ENCODE results near the gene CXCR3. TPM values are rescaled to one million over a fixed set of nuclear protein-coding genes. Genes with fewer than 3 reads are reported as not detected.
"Not testable (repeated sequence)": the region's sequence is repeated elsewhere in the genome, so short reads cannot be mapped to it uniquely, and the experiment has no call there.

CXCR3 gene
- total RNA-seq, 1 donor, result 4.1 TPM

GRCh38 chrX:71652405-71652804 is 34.1 kb upstream of the CXCR3 start:
- Histone ChIP-seq H3K4me1 (ENCODE audit: insufficient read depth, low read length) (no peaks in the 10 kb centered on the region), H3K4me3 (ENCODE audit: low read length) (no peak overlapping the region), H3K9me3 (ENCODE audit: low read depth, low read length) (no peaks in the 10 kb centered on the region), H3K27me3 (ENCODE audit: insufficient read depth, low read length) (no peaks in the 10 kb centered on the region)

GRCh38 chrX:71650333-71650969 is 32.1 kb upstream of the CXCR3 start:
- no peak overlapping the region for H3K4me3 ChIP-seq (ENCODE audit: low read length)
- no peaks in the 10 kb centered on the region for H3K4me1 ChIP-seq (ENCODE audit: insufficient read depth, low read length)
- H3K9me3 ChIP-seq (ENCODE audit: low read depth, low read length), result no peaks in the 10 kb centered on the region
- H3K27me3 ChIP-seq (ENCODE audit: insufficient read depth, low read length), result no peaks in the 10 kb centered on the region

GRCh38 chrX:71644406-71644805 is 26.1 kb upstream of the CXCR3 start:
- H3K27me3 ChIP-seq (ENCODE audit: insufficient read depth, low read length); H3K9me3 ChIP-seq (ENCODE audit: low read depth, low read length); H3K4me1 ChIP-seq (ENCODE audit: insufficient read depth, low read length); H3K4me3 ChIP-seq (ENCODE audit: low read length): not testable (repeated sequence)

- Histone ChIP-seq H3K4me3 (ENCODE audit: low read length) (no peak overlapping the region), H3K4me1 (ENCODE audit: insufficient read depth, low read length) (peaks cover 12% of the 10 kb centered on the region), H3K27me3 (ENCODE audit: insufficient read depth, low read length) (no peaks in the 10 kb centered on the region), H3K9me3 (ENCODE audit: low read depth, low read length) (no peaks in the 10 kb centered on the region)
Observed at GRCh38 chrX:71640002-71640401, 21.7 kb upstream of the CXCR3 start.

- Histone ChIP-seq H3K9me3 (ENCODE audit: low read depth, low read length) (no peaks in the 10 kb centered on the region), H3K4me1 (ENCODE audit: insufficient read depth, low read length) (peaks cover 12% of the 10 kb centered on the region), H3K4me3 (ENCODE audit: low read length) (no peak overlapping the region), H3K27me3 (ENCODE audit: insufficient read depth, low read length) (no peaks in the 10 kb centered on the region)
Observed at GRCh38 chrX:71638409-71638808, 20.1 kb upstream of the CXCR3 start.

- H3K4me3 ChIP-seq (ENCODE audit: low read length), result no peak overlapping the region
- peaks cover 12% of the 10 kb centered on the region for H3K4me1 ChIP-seq (ENCODE audit: insufficient read depth, low read length)
- no peaks in the 10 kb centered on the region for H3K9me3 ChIP-seq (ENCODE audit: low read depth, low read length)
- no peaks in the 10 kb centered on the region for H3K27me3 ChIP-seq (ENCODE audit: insufficient read depth, low read length)
Observed at GRCh38 chrX:71637848-71638247, 19.5 kb upstream of the CXCR3 start.

GRCh38 chrX:71637253-71637618 is 18.9 kb upstream of the CXCR3 start:
- Histone ChIP-seq H3K9me3 (ENCODE audit: low read depth, low read length) (no peaks in the 10 kb centered on the region), H3K27me3 (ENCODE audit: insufficient read depth, low read length) (no peaks in the 10 kb centered on the region), H3K4me3 (ENCODE audit: low read length) (no peak overlapping the region)

GRCh38 chrX:71636438-71637252 is 18.3 kb upstream of the CXCR3 start:
- H3K4me3 ChIP-seq (ENCODE audit: low read length), result no peak overlapping the region
- H3K9me3 ChIP-seq (ENCODE audit: low read depth, low read length), result no peaks in the 10 kb centered on the region
- no peaks in the 10 kb centered on the region for H3K27me3 ChIP-seq (ENCODE audit: insufficient read depth, low read length)
- H3K4me1 ChIP-seq (ENCODE audit: insufficient read depth, low read length), result peaks cover 12% of the 10 kb centered on the region

More at GRCh38 chrX:71637253-71637618, 18.9 kb upstream of the CXCR3 start:
- peaks cover 12% of the 10 kb centered on the region for H3K4me1 ChIP-seq (ENCODE audit: insufficient read depth, low read length)

- Histone ChIP-seq H3K27me3 (ENCODE audit: insufficient read depth, low read length) (no peaks in the 10 kb centered on the region), H3K9me3 (ENCODE audit: low read depth, low read length) (no peaks in the 10 kb centered on the region), H3K4me1 (ENCODE audit: insufficient read depth, low read length) (peaks cover 12% of the 10 kb centered on the region), H3K4me3 (ENCODE audit: low read length) (no peak overlapping the region)
Observed at GRCh38 chrX:71634366-71634765, 16.1 kb upstream of the CXCR3 start.

GRCh38 chrX:71632923-71633657 is 14.8 kb upstream of the CXCR3 start:
- Histone ChIP-seq H3K27me3 (ENCODE audit: insufficient read depth, low read length) (no peaks in the 10 kb centered on the region), H3K4me3 (ENCODE audit: low read length) (no peak overlapping the region), H3K9me3 (ENCODE audit: low read depth, low read length) (no peaks in the 10 kb centered on the region)

GRCh38 chrX:71629467-71629866 is 11.2 kb upstream of the CXCR3 start:
- Histone ChIP-seq H3K4me1 (ENCODE audit: insufficient read depth, low read length) (no peaks in the 10 kb centered on the region), H3K4me3 (ENCODE audit: low read length) (no peak overlapping the region), H3K9me3 (ENCODE audit: low read depth, low read length) (no peaks in the 10 kb centered on the region), H3K27me3 (ENCODE audit: insufficient read depth, low read length) (no peaks in the 10 kb centered on the region)

More at GRCh38 chrX:71632923-71633657, 14.8 kb upstream of the CXCR3 start:
- H3K4me1 ChIP-seq (ENCODE audit: insufficient read depth, low read length), result peaks cover 12% of the 10 kb centered on the region

GRCh38 chrX:71627588-71628404 is 9.5 kb upstream of the CXCR3 start:
- H3K4me1 ChIP-seq (ENCODE audit: insufficient read depth, low read length), result peaks cover 12% of the 10 kb centered on the region
- no peak overlapping the region for H3K4me3 ChIP-seq (ENCODE audit: low read length)
- H3K27me3 ChIP-seq (ENCODE audit: insufficient read depth, low read length), result no peaks in the 10 kb centered on the region
- H3K9me3 ChIP-seq (ENCODE audit: low read depth, low read length), result no peaks in the 10 kb centered on the region

- H3K9me3 ChIP-seq (ENCODE audit: low read depth, low read length), result no peaks in the 10 kb centered on the region
- H3K4me3 ChIP-seq (ENCODE audit: low read length), result no peak overlapping the region
- peaks cover 15% of the 10 kb centered on the region for H3K4me1 ChIP-seq (ENCODE audit: insufficient read depth, low read length)
- H3K27me3 ChIP-seq (ENCODE audit: insufficient read depth, low read length), result no peaks in the 10 kb centered on the region
Observed at GRCh38 chrX:71626576-71626975, 8.3 kb upstream of the CXCR3 start.

- H3K4me1 ChIP-seq (ENCODE audit: insufficient read depth, low read length), result peaks cover 15% of the 10 kb centered on the region
- no peak overlapping the region for H3K4me3 ChIP-seq (ENCODE audit: low read length)
- no peaks in the 10 kb centered on the region for H3K9me3 ChIP-seq (ENCODE audit: low read depth, low read length)
- H3K27me3 ChIP-seq (ENCODE audit: insufficient read depth, low read length), result no peaks in the 10 kb centered on the region
Observed at GRCh38 chrX:71625471-71625870, 7.2 kb upstream of the CXCR3 start.

- Histone ChIP-seq H3K27me3 (ENCODE audit: insufficient read depth, low read length) (no peaks in the 10 kb centered on the region), H3K9me3 (ENCODE audit: low read depth, low read length) (no peaks in the 10 kb centered on the region), H3K4me1 (ENCODE audit: insufficient read depth, low read length) (peaks cover 27% of the 10 kb centered on the region), H3K4me3 (ENCODE audit: low read length) (no peak overlapping the region)
Observed at GRCh38 chrX:71623714-71624113, 5.4 kb upstream of the CXCR3 start.

All from mononuclear cell (primary cell).